Measurements from ENCODE around the gene ESAM. TPM values are rescaled to one million over a fixed set of nuclear protein-coding genes. Genes with fewer than 3 reads are reported as not detected.
A peak's percentile ranks its signal among the peaks of the same experiment; 100 is the strongest.

The ESAM gene
- total and polyA plus RNA-seq, 10 of the 15 experiments (the other 5 are each of a cell fraction or from before 2014, with no cell fraction given), result 2.7 to 43.6 (median 19.5) TPM

- TF ChIP-seq HCFC1 (IDR thresholded peaks at IDR 0.05; ENCODE audit: low read length) (peak; percentile 43; the same call in 1 of the 2 replicates), CHD1 (IDR thresholded peaks at IDR 0.05; ENCODE audit: low read depth, low read length) (no peak), ZBTB33 (IDR thresholded peaks at IDR 0.05) (no peak), E2F8 (IDR thresholded peaks at IDR 0.05; ENCODE audit: low read depth, partially characterized antibody) (no peak), YBX1 (IDR thresholded peaks at IDR 0.05) (no peak), ZNF687 (IDR thresholded peaks at IDR 0.05) (peak; percentile 72), ZSCAN29 (IDR thresholded peaks at IDR 0.05) (no peak), RB1 (IDR thresholded peaks at IDR 0.05; ENCODE audit: borderline replicate concordance) (peak; percentile 86; the same call in 1 of the 2 replicates), PBX3 (IDR thresholded peaks at IDR 0.05; ENCODE audit: insufficient replicate concordance, low read depth, low read length) (peak; percentile 2), TBL1XR1 (IDR thresholded peaks at IDR 0.05; ENCODE audit: low read depth, low read length) (peak; percentile 68; the same call in 1 of the 2 replicates), WRNIP1 (IDR thresholded peaks at IDR 0.05; ENCODE audit: borderline replicate concordance, low read depth, low read length) (no peak), ZNF217 (IDR thresholded peaks at IDR 0.05) (no peak), MTA2 (IDR thresholded peaks at IDR 0.05; ENCODE audit: low read depth) (no peak), IRF4 (IDR thresholded peaks at IDR 0.05; ENCODE audit: low read depth, low read length) (0 out of 2 replicates have a peak, but pooled peaks have one; percentile 17), FOXK2 (IDR thresholded peaks at IDR 0.05) (no peak), POLR2AphosphoS5 (IDR thresholded peaks at IDR 0.05; ENCODE audit: low read length) (peak; percentile 94), ZZZ3 (IDR thresholded peaks at IDR 0.05; ENCODE audit: control insufficient read depth, insufficient read length, low read depth) (no peak), TARDBP (IDR thresholded peaks at IDR 0.05; ENCODE audit: borderline replicate concordance) (no peak; the same call in 1 of the 2 replicates), FOS (IDR thresholded peaks at IDR 0.05; ENCODE audit: borderline replicate concordance, extremely low read depth, insufficient read length) (no peak)
Observed at GRCh38 chr11:124800226-124800929, 38.3 kb upstream of the ESAM start, which contains the start of gene MSANTD2 (continued).

Data from GM12878 (cell line).